Activated B cell treated with CpG ODN at 0.5 μM for 24 hours (primary cell): ENCODE measurements around the gene CRYGS. TPM values are rescaled to one million over a fixed set of nuclear protein-coding genes. Genes with fewer than 3 reads are reported as not detected.

Source experiments
- ATAC-seq: fragments of 200-7000 bp; cut with Tn5 transposase; one replicate; pipeline ENCODE4 v1.10.0; 2021; ENCODE audit warnings: low read depth, mild to moderate bottlenecking, moderate library complexity
- CTCF ChIA-PET: fragments of 350-600 bp; sonication (Branson Sonifier 250); formaldehyde crosslinking; loops from one replicate; lab custom pipeline; 2021; ENCODE audit warnings: antibody characterized with exemption; lab: Charles Lee
- POLR2A ChIA-PET: fragments of 350-600 bp; sonication (Branson Sonifier 250); formaldehyde crosslinking; loops from one replicate; lab custom pipeline; 2021; ENCODE audit warnings: antibody characterized with exemption; lab: Charles Lee
- DNase-seq: peaks from one replicate; pipeline ENCODE4 v3.0.0; 2022
- H3K27ac Mint-ChIP-seq: one replicate; pipeline ENCODE4 v1.8.0; 2020; ENCODE audit warnings: mixed read lengths
- H3K27me3 Mint-ChIP-seq: one replicate; pipeline ENCODE4 v1.8.0; 2021; ENCODE audit warnings: mixed read lengths
- H3K36me3 Mint-ChIP-seq: one replicate; pipeline ENCODE4 v1.8.0; 2021; ENCODE audit warnings: low read depth, mixed read lengths
- H3K4me1 Mint-ChIP-seq: one replicate; pipeline ENCODE4 v1.8.0; 2021; ENCODE audit warnings: mixed read lengths
- H3K4me3 Mint-ChIP-seq: one replicate; pipeline ENCODE4 v1.8.0; 2020; ENCODE audit warnings: mild to moderate bottlenecking, mixed read lengths
- H3K9me3 Mint-ChIP-seq: one replicate; pipeline ENCODE4 v1.8.0; 2020; ENCODE audit warnings: mixed read lengths
- CTCF ChIP-seq: fragments of 200-600 bp; IDR thresholded peaks from one replicate; pipeline ENCODE4 v1.8.0; 2022; ENCODE audit warnings: antibody characterized with exemption, mild to moderate bottlenecking
- intact Hi-C: fragments of 100-400 bp; cut with micrococcal nuclease; formaldehyde crosslinking; loops from one replicate; pipeline ENCODE4 v1.15.1; 2024
- total RNA-seq: library from RNA; stranded (reverse); gene quantifications from 2 replicates; pipeline ENCODE4 v1.2.3, GENCODE V29; 2022

The CRYGS gene
- total RNA-seq, 1 donor from 2014 or later = 4.6 TPM

GRCh38 chr3:186512570-186513302 is 31.4 kb downstream of the CRYGS start:
- no peaks in the 10 kb centered on the region for H3K36me3 Mint-ChIP-seq
- no peak for TF ChIP-seq CTCF
- POLR2A ChIA-PET = interaction anchor here (2.4 kb wide), 1 partner anchor 20 kb away, joined by 12 read pairs; no protein-coding TSS in a partner anchor
- H3K9me3 Mint-ChIP-seq = no peaks in the 10 kb centered on the region
- CTCF ChIA-PET = interaction anchor here (0.7 to 1.3 kb wide), 3 partner anchors 21 to 569 kb away, joined by 3 to 4 read pairs (median 3); no protein-coding TSS in a partner anchor
- H3K4me1 Mint-ChIP-seq = peaks cover 60% of the 10 kb centered on the region
- no peak overlapping the region for H3K4me3 Mint-ChIP-seq
- no peak overlapping the region for H3K27ac Mint-ChIP-seq
- ATAC-seq (no peak), DNase-seq (no peak)
- H3K27me3 Mint-ChIP-seq = peaks cover 7% of the 10 kb centered on the region
- intact Hi-C loops = loop anchor here (5.0 kb wide), 2 partner anchors 85 to 100 kb away; no protein-coding TSS in a partner anchor

DNA sequence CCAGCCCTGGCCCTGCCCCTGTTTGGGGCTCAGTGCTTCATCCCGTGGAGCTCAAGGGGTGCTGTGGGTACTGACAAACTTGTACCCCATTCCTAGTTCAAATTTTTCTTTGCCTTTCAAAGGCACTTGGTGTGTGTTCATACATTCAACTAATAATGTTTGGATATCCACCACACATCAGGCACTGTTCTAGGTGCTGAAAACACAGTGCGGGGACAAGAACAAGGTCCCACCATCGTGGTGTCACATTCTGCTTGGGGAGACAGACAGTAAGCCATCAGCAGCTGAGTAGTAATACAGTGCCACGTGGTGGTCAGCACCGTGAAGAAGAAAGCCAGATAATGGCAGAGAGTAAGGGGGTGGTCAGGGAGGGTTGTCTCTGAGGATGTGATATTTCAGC is 32.5 kb downstream of the CRYGS start:
- Mint-ChIP-seq H3K27me3 (peaks cover 7% of the 10 kb centered on the region), H3K9me3 (no peaks in the 10 kb centered on the region), H3K4me3 (no peak overlapping the region), H3K27ac (peak overlapping the region; percentile 33), H3K4me1 (peaks cover 58% of the 10 kb centered on the region), H3K36me3 (no peaks in the 10 kb centered on the region)
- POLR2A ChIA-PET = interaction anchor here (0.5 to 2.4 kb wide), 4 partner anchors 13 to 27 kb away, joined by 3 to 12 read pairs (median 3); no protein-coding TSS in a partner anchor
- no peak for ATAC-seq
- no peak for TF ChIP-seq CTCF
- CTCF ChIA-PET = interaction anchor here (2.8 to 2.9 kb wide), 2 partner anchors 23 to 28 kb away, joined by 13 to 24 read pairs; no protein-coding TSS in a partner anchor
- DNase-seq = no peak
- intact Hi-C loops = loop anchor here (2.0 to 5.0 kb wide), 4 partner anchors 15 to 99 kb away; no protein-coding TSS in a partner anchor

- H3K4me1 Mint-ChIP-seq = peaks cover 55% of the 10 kb centered on the region
- DNase-seq (no peak), ATAC-seq (peak; percentile 56)
- ChIA-PET CTCF (interaction anchor here (2.8 to 2.9 kb wide), 2 partner anchors 24 to 29 kb away, joined by 13 to 24 read pairs; no protein-coding TSS in a partner anchor), POLR2A (interaction anchor here (0.5 to 2.4 kb wide), 5 partner anchors 14 to 29 kb away, joined by 3 to 12 read pairs (median 3); no protein-coding TSS in a partner anchor)
- H3K9me3 Mint-ChIP-seq = no peaks in the 10 kb centered on the region
- TF ChIP-seq CTCF = no peak
- no peaks in the 10 kb centered on the region for H3K36me3 Mint-ChIP-seq
- intact Hi-C loops = loop anchor here (2.0 to 5.0 kb wide), 4 partner anchors 16 to 99 kb away; no protein-coding TSS in a partner anchor
- peaks cover 6% of the 10 kb centered on the region for H3K27me3 Mint-ChIP-seq
- peak overlapping the region; percentile 59 for H3K27ac Mint-ChIP-seq
- peak overlapping the region; percentile 8 for H3K4me3 Mint-ChIP-seq
Measured at GRCh38 chr3:186511245-186511644, 32.9 kb downstream of the CRYGS start.

GRCh38 chr3:186510374-186511079 is 33.7 kb downstream of the CRYGS start:
- Mint-ChIP-seq H3K4me1 (peaks cover 49% of the 10 kb centered on the region), H3K36me3 (no peaks in the 10 kb centered on the region), H3K9me3 (no peaks in the 10 kb centered on the region), H3K27ac (peak overlapping the region; percentile 59), H3K27me3 (peaks cover 6% of the 10 kb centered on the region), H3K4me3 (no peak overlapping the region)
- no peak for TF ChIP-seq CTCF
- intact Hi-C loops = loop anchor here (2.0 to 5.0 kb wide), 4 partner anchors 16 to 98 kb away; no protein-coding TSS in a partner anchor
- ChIA-PET CTCF (interaction anchor here (0.9 to 2.9 kb wide), 3 partner anchors 24 to 567 kb away, joined by 3 to 24 read pairs (median 13); no protein-coding TSS in a partner anchor), POLR2A (interaction anchor here (0.7 to 2.4 kb wide), 3 partner anchors 23 to 30 kb away, joined by 3 to 12 read pairs (median 3); no protein-coding TSS in a partner anchor)
- ATAC-seq = peak; percentile 62
- no peak for DNase-seq
